IMR-90 (cell line): ENCODE measurements around the gene PADI2. TPM values are rescaled to one million over a fixed set of nuclear protein-coding genes. Genes with fewer than 3 reads are reported as not detected.

ENCODE experiments used
- ATAC-seq: fragments of 200-7000 bp; cut with Tn5 transposase; 2 replicates; pipeline ENCODE4 v1.9.1; 2020; ENCODE audit warnings: low read depth, mild to moderate bottlenecking, moderate library complexity
- BruUV-seq: library from RNA; stranded (reverse); fragments of 400-500 nt; replicated peaks from 2 replicates; lab custom pipeline; 2021; lab: Mats Ljungman, UMichigan
- CTCF ChIA-PET: fragments of 300-600 bp; formaldehyde crosslinking; extraction: SDS; loops from one replicate; lab custom pipeline; 2021; ENCODE audit warnings: antibody characterized with exemption; lab: Yijun Ruan, JAX
- POLR2A ChIA-PET: fragments of 300-600 bp; sonication (Branson Sonifier 250); formaldehyde crosslinking; loops from one replicate; lab custom pipeline; 2022; ENCODE audit warnings: antibody characterized with exemption; ENCODE audit not compliant: unreplicated experiment; lab: Charles Lee
- DNase-seq: peaks from one replicate; pipeline ENCODE4 v3.0.0; 2013
- H2AFZ ChIP-seq: replicated peaks from 2 replicates; pipeline ENCODE3; 2013; ENCODE audit warnings: low read length, mild to moderate bottlenecking; ENCODE audit not compliant: poor library complexity
- H2AK5ac ChIP-seq: 2 replicates; pipeline ENCODE4 v1.6.1; 2013; ENCODE audit warnings: low read depth, low read length, inconsistent platforms
- H2AK9ac ChIP-seq: replicated peaks from 2 replicates; pipeline ENCODE3; 2013; ENCODE audit warnings: mild to moderate bottlenecking, low read depth, low read length, moderate library complexity; ENCODE audit not compliant: poor library complexity
- H2BK120ac ChIP-seq: 2 replicates; pipeline ENCODE4 v1.6.1; 2013; ENCODE audit warnings: low read depth, low read length, inconsistent platforms
- H2BK15ac ChIP-seq: 3 replicates; pipeline ENCODE4 v1.6.1; 2013; ENCODE audit warnings: low read depth, low read length, inconsistent platforms
- H2BK20ac ChIP-seq: 2 replicates; pipeline ENCODE4 v1.6.1; 2013; ENCODE audit warnings: low read depth, mild to moderate bottlenecking, inconsistent platforms, low read length, moderate library complexity
- H2BK5ac ChIP-seq: 2 replicates; pipeline ENCODE4 v1.6.1; 2013; ENCODE audit warnings: mild to moderate bottlenecking, low read depth, low read length, inconsistent platforms; ENCODE audit not compliant: poor library complexity, severe bottlenecking
- H3K14ac ChIP-seq: replicated peaks from 2 replicates; pipeline ENCODE4 v1.6.1; 2013; ENCODE audit warnings: low read depth, low read length, inconsistent platforms
- H3K18ac ChIP-seq: 2 replicates; pipeline ENCODE4 v1.6.1; 2013; ENCODE audit warnings: low read depth, low read length, control low read depth
- H3K23ac ChIP-seq: 2 replicates; pipeline ENCODE4 v1.6.1; 2013; ENCODE audit warnings: low read depth, low read length, inconsistent platforms
- H3K27ac ChIP-seq: 2 replicates; pipeline ENCODE4 v1.5.1; 2013; ENCODE audit warnings: mild to moderate bottlenecking, control low read depth, low read length; ENCODE audit not compliant: insufficient read depth
- H3K27me3 ChIP-seq: 2 replicates; pipeline ENCODE4 v1.6.1; 2013; ENCODE audit warnings: low read length; ENCODE audit not compliant: control insufficient read depth, insufficient read depth
- H3K36me3 ChIP-seq: 2 replicates; pipeline ENCODE4 v1.6.1; 2013; ENCODE audit warnings: low read length, mixed read lengths; ENCODE audit not compliant: control insufficient read depth, insufficient read depth
- H3K4ac ChIP-seq: 2 replicates; pipeline ENCODE4 v1.6.1; 2013; ENCODE audit warnings: low read depth, low read length, inconsistent platforms
- H3K4me1 ChIP-seq: 2 replicates; pipeline ENCODE4 v1.6.1; 2013; ENCODE audit warnings: low read length, mixed read lengths; ENCODE audit not compliant: control insufficient read depth, insufficient read depth
- H3K4me2 ChIP-seq: 2 replicates; pipeline ENCODE4 v1.6.1; 2013; ENCODE audit warnings: low read depth, mild to moderate bottlenecking, control low read depth, low read length, moderate library complexity
- H3K4me3 ChIP-seq: 2 replicates; pipeline ENCODE4 v1.5.1; 2013; ENCODE audit warnings: low read depth, mild to moderate bottlenecking, control low read depth, low read length, moderate library complexity; ENCODE audit not compliant: insufficient read depth
- H3K56ac ChIP-seq: 2 replicates; pipeline ENCODE4 v1.6.1; 2013; ENCODE audit warnings: low read length, inconsistent platforms; ENCODE audit not compliant: insufficient read depth; ENCODE audit errors: extremely low read depth
- H3K79me1 ChIP-seq, 2 experiments: 2 replicates each; pipeline ENCODE4 v1.6.1; 2013; ENCODE audit warnings: low read length in 2 of 2, inconsistent platforms in 1 of 2, low read depth in 1 of 2
- H3K9ac ChIP-seq: 2 replicates; pipeline ENCODE4 v1.6.1; 2013; ENCODE audit warnings: low read depth, low read length, control low read depth
- H3K9me1 ChIP-seq: 2 replicates; pipeline ENCODE4 v1.6.1; 2013; ENCODE audit warnings: low read length, inconsistent platforms; ENCODE audit not compliant: insufficient read depth
- H3K9me3 ChIP-seq: 2 replicates; pipeline ENCODE4 v1.6.1; 2013; ENCODE audit warnings: low read length; ENCODE audit not compliant: control insufficient read depth, insufficient read depth
- H4K20me1 ChIP-seq: 2 replicates; pipeline ENCODE4 v1.6.1; 2013; ENCODE audit warnings: low read length, inconsistent platforms; ENCODE audit not compliant: insufficient read depth
- H4K5ac ChIP-seq: 2 replicates; pipeline ENCODE4 v1.6.1; 2013; ENCODE audit warnings: mild to moderate bottlenecking, low read depth, low read length, control low read depth
- H4K8ac ChIP-seq, 2 experiments: 2 replicates each; pipeline ENCODE4 v1.6.1; 2013; ENCODE audit warnings: low read depth in 2 of 2, low read length in 2 of 2, control low read depth in 1 of 2, inconsistent platforms in 1 of 2
- H4K91ac ChIP-seq: 2 replicates; pipeline ENCODE4 v1.6.1; 2013; ENCODE audit warnings: low read depth, low read length, inconsistent platforms; ENCODE audit not compliant: insufficient read depth
- BHLHE40 ChIP-seq: fragments of 150-350 bp; IDR thresholded peaks from 2 replicates; pipeline ENCODE4 v1.6.1; 2016; ENCODE audit warnings: mild to moderate bottlenecking, low read depth, low read length
- CEBPB ChIP-seq: IDR thresholded peaks from 2 replicates; pipeline ENCODE4 v1.6.1; 2012; ENCODE audit warnings: low read depth, low read length, improper control_type of control experiment
- CHD1 ChIP-seq: IDR thresholded peaks from 2 replicates; pipeline ENCODE4 v1.6.1; 2012; ENCODE audit warnings: low read depth, low read length, improper control_type of control experiment
- MAZ ChIP-seq: IDR thresholded peaks from 2 replicates; pipeline ENCODE4 v1.6.1; 2012; ENCODE audit warnings: low read depth, mild to moderate bottlenecking, low read length, improper control_type of control experiment, moderate library complexity, borderline replicate concordance
- POLR2A ChIP-seq: IDR thresholded peaks from 2 replicates; pipeline ENCODE4 v1.6.1; 2012; ENCODE audit warnings: mild to moderate bottlenecking, low read depth, low read length
- RAD21 ChIP-seq: IDR thresholded peaks from 2 replicates; pipeline ENCODE4 v1.6.1; 2012; ENCODE audit warnings: low read length, improper control_type of control experiment
- RCOR1 ChIP-seq: IDR thresholded peaks from 2 replicates; pipeline ENCODE4 v1.6.1; 2012; ENCODE audit warnings: mild to moderate bottlenecking, low read length, improper control_type of control experiment; ENCODE audit not compliant: insufficient replicate concordance
- RFX5 ChIP-seq: IDR thresholded peaks from 2 replicates; pipeline ENCODE4 v1.8.0; 2012; ENCODE audit warnings: low read depth, mild to moderate bottlenecking, low read length, moderate library complexity
- WGBS, 2 experiments: methylation state at CpG; one replicate each; pipeline versions ENCODE4 v1.1.5 to v1.1.7; 2013; ENCODE audit warnings: missing lambda C conversion rate in 2 of 2; ENCODE audit not compliant: insufficient read length in 1 of 2; ENCODE audit errors: extremely low coverage in 2 of 2; 5-methylcytosine and 5-hydroxymethylcytosine counted together
- dilution Hi-C: fragments of 300-500 bp; cut with HindIII; formaldehyde crosslinking; loops from one replicate; pipeline ENCODE4 v1.14.3; 2018; ENCODE audit warnings: low sequenced_read_pairs; ENCODE audit not compliant: unreplicated experiment
- in situ Hi-C: fragments of 300-500 bp; cut with MboI; formaldehyde crosslinking; loops from 3 replicates; pipeline ENCODE4 v1.14.3; 2019; ENCODE audit warnings: low sequenced_read_pairs, inconsistent platforms, mixed read lengths
- intact Hi-C: fragments of 100-400 bp; cut with micrococcal nuclease; formaldehyde crosslinking; loops from 2 replicates; pipeline ENCODE4 v1.10.0; 2022
- polyA plus RNA-seq, 3 experiments: library from polyadenylated mRNA; depleted of rRNA; stranded (reverse); fragments of >200 nt; gene quantifications; 2 replicates each; pipeline ENCODE4 v1.2.3, GENCODE V29; 2012; ENCODE audit warnings: low replicate concordance in 1 of 3
- total RNA-seq: library from RNA; depleted of rRNA; stranded (reverse); fragments of >200 nt; gene quantifications from 2 replicates; pipeline ENCODE4 v1.2.3, GENCODE V29; 2012
- TF ChIP-seq, protein P1 (sequence below): fragments of 150-350 bp; IDR thresholded peaks from 2 replicates; pipeline ENCODE4 v1.6.1; 2016; ENCODE audit warnings: low read depth, mild to moderate bottlenecking, low read length, moderate library complexity, borderline replicate concordance
- TF ChIP-seq, protein P2 (sequence below): conservative IDR thresholded peaks from 2 replicates; pipeline ENCODE4 v1.5.1; 2012; ENCODE audit warnings: mild to moderate bottlenecking, low read depth, low read length, improper control_type of control experiment
- TF ChIP-seq, protein P3 (sequence below): fragments of 150-350 bp; IDR thresholded peaks from 2 replicates; pipeline ENCODE4 v1.6.1; 2017; ENCODE audit warnings: mild to moderate bottlenecking, antibody characterized with exemption, low read length, low read depth

The PADI2 gene
- total and polyA plus RNA-seq, 2 of the 4 experiments (the other 2 are of a cell fraction) = not detected

DNA sequence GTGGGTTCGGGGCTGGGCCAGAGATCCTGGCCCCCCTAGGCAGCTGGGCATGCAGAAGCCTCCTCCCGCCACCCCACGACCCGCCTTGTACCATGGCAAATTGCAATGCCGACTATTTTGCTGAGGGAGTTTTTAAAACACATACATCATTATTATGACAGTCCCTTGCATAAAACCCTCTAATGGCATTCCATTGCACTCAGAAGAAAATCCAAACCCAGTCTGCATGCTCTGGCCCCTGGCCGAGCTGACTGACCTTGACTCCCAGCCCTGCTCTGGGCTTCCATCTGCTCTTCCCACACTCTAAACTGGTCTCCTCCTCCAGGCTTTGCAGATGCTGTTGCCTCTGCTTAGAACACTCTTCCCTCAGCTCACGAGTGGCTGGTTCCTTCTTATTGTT is 28.0 kb downstream of the PADI2 start:
- 43% methylated on average over 1 of the region's 7 CpGs; no CpG with 5 or more reads in 1 of the 2 experiments for WGBS, 2 experiments

More for the DNA sequence above, 28.0 kb downstream of the PADI2 start:
- dilution Hi-C loops (no loop called here), in situ Hi-C loops (no loop called here), intact Hi-C loops (no loop called here)
- Histone ChIP-seq H3K27ac (no peak overlapping the region), H2AK9ac (no peak overlapping the region), H2BK5ac (no peak overlapping the region), H4K20me1 (no peaks in the 10 kb centered on the region), H2BK15ac (no peak overlapping the region), H3K4me3 (no peak overlapping the region), H3K18ac (no peak overlapping the region), H2BK20ac (no peak overlapping the region), H3K27me3 (peaks cover 30% of the 10 kb centered on the region), H3K9me1 (no peaks in the 10 kb centered on the region), H3K56ac (no peak overlapping the region), H3K4ac (no peak overlapping the region), H3K9ac (no peak overlapping the region), H4K5ac (no peak overlapping the region), H3K79me1 (no peaks in the 10 kb centered on the region), H4K91ac (no peak overlapping the region), H4K8ac (no peak overlapping the region), H2AK5ac (no peak overlapping the region), H2BK120ac (no peak overlapping the region), H3K9me3 (no peaks in the 10 kb centered on the region), H3K14ac (no peak overlapping the region), H3K36me3 (no peaks in the 10 kb centered on the region), H3K4me2 (no peak overlapping the region), H2AFZ (no peak overlapping the region), H3K23ac (no peak overlapping the region), H3K4me1 (no peaks in the 10 kb centered on the region; the same call in 1 of the 2 replicates)
- POLR2A ChIA-PET = no interaction called here
- TF ChIP-seq CEBPB (no peak), RCOR1 (no peak), MAZ (no peak), CHD1 (no peak), BHLHE40 (no peak), POLR2A (no peak), RFX5 (no peak), RAD21 (no peak)
- TF ChIP-seq, protein P1, sequence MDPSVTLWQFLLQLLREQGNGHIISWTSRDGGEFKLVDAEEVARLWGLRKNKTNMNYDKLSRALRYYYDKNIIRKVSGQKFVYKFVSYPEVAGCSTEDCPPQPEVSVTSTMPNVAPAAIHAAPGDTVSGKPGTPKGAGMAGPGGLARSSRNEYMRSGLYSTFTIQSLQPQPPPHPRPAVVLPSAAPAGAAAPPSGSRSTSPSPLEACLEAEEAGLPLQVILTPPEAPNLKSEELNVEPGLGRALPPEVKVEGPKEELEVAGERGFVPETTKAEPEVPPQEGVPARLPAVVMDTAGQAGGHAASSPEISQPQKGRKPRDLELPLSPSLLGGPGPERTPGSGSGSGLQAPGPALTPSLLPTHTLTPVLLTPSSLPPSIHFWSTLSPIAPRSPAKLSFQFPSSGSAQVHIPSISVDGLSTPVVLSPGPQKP = no peak
- TF ChIP-seq, protein P2, sequence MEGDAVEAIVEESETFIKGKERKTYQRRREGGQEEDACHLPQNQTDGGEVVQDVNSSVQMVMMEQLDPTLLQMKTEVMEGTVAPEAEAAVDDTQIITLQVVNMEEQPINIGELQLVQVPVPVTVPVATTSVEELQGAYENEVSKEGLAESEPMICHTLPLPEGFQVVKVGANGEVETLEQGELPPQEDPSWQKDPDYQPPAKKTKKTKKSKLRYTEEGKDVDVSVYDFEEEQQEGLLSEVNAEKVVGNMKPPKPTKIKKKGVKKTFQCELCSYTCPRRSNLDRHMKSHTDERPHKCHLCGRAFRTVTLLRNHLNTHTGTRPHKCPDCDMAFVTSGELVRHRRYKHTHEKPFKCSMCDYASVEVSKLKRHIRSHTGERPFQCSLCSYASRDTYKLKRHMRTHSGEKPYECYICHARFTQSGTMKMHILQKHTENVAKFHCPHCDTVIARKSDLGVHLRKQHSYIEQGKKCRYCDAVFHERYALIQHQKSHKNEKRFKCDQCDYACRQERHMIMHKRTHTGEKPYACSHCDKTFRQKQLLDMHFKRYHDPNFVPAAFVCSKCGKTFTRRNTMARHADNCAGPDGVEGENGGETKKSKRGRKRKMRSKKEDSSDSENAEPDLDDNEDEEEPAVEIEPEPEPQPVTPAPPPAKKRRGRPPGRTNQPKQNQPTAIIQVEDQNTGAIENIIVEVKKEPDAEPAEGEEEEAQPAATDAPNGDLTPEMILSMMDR = no peak
- TF ChIP-seq, protein P3, sequence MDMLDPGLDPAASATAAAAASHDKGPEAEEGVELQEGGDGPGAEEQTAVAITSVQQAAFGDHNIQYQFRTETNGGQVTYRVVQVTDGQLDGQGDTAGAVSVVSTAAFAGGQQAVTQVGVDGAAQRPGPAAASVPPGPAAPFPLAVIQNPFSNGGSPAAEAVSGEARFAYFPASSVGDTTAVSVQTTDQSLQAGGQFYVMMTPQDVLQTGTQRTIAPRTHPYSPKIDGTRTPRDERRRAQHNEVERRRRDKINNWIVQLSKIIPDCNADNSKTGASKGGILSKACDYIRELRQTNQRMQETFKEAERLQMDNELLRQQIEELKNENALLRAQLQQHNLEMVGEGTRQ = no peak
- no peak for DNase-seq
- BruUV-seq = no TSS peak
- no peak for ATAC-seq
- CTCF ChIA-PET = no interaction called here
